Mesenchymal stem cell (in vitro differentiated cells and primary cell): Measurements from ENCODE around the gene HDLBP.

ENCODE experiments used
- DNase-seq: peaks from one replicate; pipeline ENCODE4 v3.0.0-alpha.2; 2013
- H2AFZ ChIP-seq: one replicate; pipeline ENCODE4 v1.6.1; 2013; ENCODE audit warnings: low read depth, mild to moderate bottlenecking, control low read depth, inconsistent platforms, low read length, moderate library complexity
- H2AK5ac ChIP-seq: 2 replicates; pipeline ENCODE4 v1.6.1; 2013; ENCODE audit warnings: low read length, moderate library complexity, mild to moderate bottlenecking, inconsistent platforms; ENCODE audit not compliant: severe bottlenecking
- H2BK120ac ChIP-seq: one replicate; pipeline ENCODE4 v1.6.1; 2013; ENCODE audit warnings: low read depth, mild to moderate bottlenecking, inconsistent platforms, low read length, moderate library complexity
- H2BK12ac ChIP-seq, 2 experiments: one replicate each; pipeline ENCODE4 v1.6.1; 2013; ENCODE audit warnings: inconsistent platforms in 2 of 2, low read length in 2 of 2, mild to moderate bottlenecking in 2 of 2, moderate library complexity in 2 of 2, control low read depth in 1 of 2
- H2BK15ac ChIP-seq: one replicate; pipeline ENCODE4 v1.6.1; 2013; ENCODE audit warnings: mild to moderate bottlenecking, low read depth, inconsistent platforms; ENCODE audit not compliant: poor library complexity, severe bottlenecking
- H2BK5ac ChIP-seq: 2 replicates; pipeline ENCODE4 v1.6.1; 2013; ENCODE audit warnings: low read depth, mild to moderate bottlenecking, low read length, control low read depth, inconsistent platforms; ENCODE audit not compliant: poor library complexity, severe bottlenecking
- H3K14ac ChIP-seq, 2 experiments: one replicate each; pipeline ENCODE4 v1.6.1; 2013; ENCODE audit warnings: inconsistent platforms in 2 of 2, low read length in 2 of 2, control low read depth in 1 of 2, mild to moderate bottlenecking in 1 of 2, moderate library complexity in 1 of 2
- H3K18ac ChIP-seq, 2 experiments: one replicate each; pipeline ENCODE4 v1.6.1; 2013; ENCODE audit warnings: inconsistent platforms in 2 of 2, low read length in 2 of 2, control low read depth in 1 of 2, low read depth in 1 of 2, mild to moderate bottlenecking in 1 of 2
- H3K23ac ChIP-seq, 2 experiments: one replicate each; pipeline ENCODE4 v1.6.1; 2013; ENCODE audit warnings: inconsistent platforms in 2 of 2, low read length in 2 of 2, mild to moderate bottlenecking in 2 of 2, moderate library complexity in 2 of 2, control low read depth in 1 of 2
- H3K27ac ChIP-seq: 2 replicates; pipeline ENCODE4 v1.5.1; 2013; ENCODE audit warnings: mild to moderate bottlenecking, moderate library complexity, low read length, control low read depth, inconsistent platforms; ENCODE audit not compliant: poor library complexity, severe bottlenecking
- H3K27me3 ChIP-seq, 2 experiments: 2 replicates each; pipeline versions ENCODE4 v1.6.1 to v1.7.0; 2013; ENCODE audit warnings: low read length in 2 of 2, mild to moderate bottlenecking in 2 of 2, moderate library complexity in 2 of 2, control low read depth in 1 of 2, inconsistent platforms in 1 of 2; ENCODE audit not compliant: control insufficient read depth in 1 of 2, insufficient read depth in 1 of 2
- H3K36me3 ChIP-seq, 2 experiments: 2 replicates each; pipeline versions ENCODE4 v1.6.1 to v1.7.0; 2013; ENCODE audit warnings: low read length in 2 of 2, control low read depth in 1 of 2, inconsistent platforms in 1 of 2, low read depth in 1 of 2, mild to moderate bottlenecking in 1 of 2; ENCODE audit not compliant: insufficient read depth in 2 of 2, control insufficient read depth in 1 of 2
- H3K4ac ChIP-seq, 2 experiments: one replicate each; pipeline ENCODE4 v1.6.1; 2013; ENCODE audit warnings: inconsistent platforms in 2 of 2, low read length in 2 of 2, mild to moderate bottlenecking in 2 of 2, moderate library complexity in 2 of 2, control low read depth in 1 of 2, low read depth in 1 of 2
- H3K4me1 ChIP-seq: 2 replicates; pipeline ENCODE4 v1.6.1; 2013; ENCODE audit warnings: low read depth, low read length, control low read depth; ENCODE audit not compliant: control insufficient read depth, insufficient read depth
- H3K4me2 ChIP-seq: 2 replicates; pipeline ENCODE4 v1.6.1; 2013; ENCODE audit warnings: low read length, mild to moderate bottlenecking, inconsistent platforms; ENCODE audit not compliant: poor library complexity, severe bottlenecking
- H3K4me3 ChIP-seq, 2 experiments: 2 replicates each; pipeline versions ENCODE4 v1.5.1 to v1.7.0; 2013; ENCODE audit warnings: low read length in 2 of 2, mild to moderate bottlenecking in 2 of 2, control low read depth in 1 of 2, low read depth in 1 of 2; ENCODE audit not compliant: insufficient read depth in 1 of 2
- H3K79me1 ChIP-seq: replicated peaks from 2 replicates; pipeline ENCODE4 v1.6.1; 2013; ENCODE audit warnings: mild to moderate bottlenecking, control low read depth, low read length, inconsistent platforms; ENCODE audit not compliant: poor library complexity, severe bottlenecking
- H3K9ac ChIP-seq: 2 replicates; pipeline ENCODE4 v1.7.0; 2013; ENCODE audit warnings: mild to moderate bottlenecking, low read length, moderate library complexity
- H3K9me3 ChIP-seq: 2 replicates; pipeline ENCODE4 v1.7.0; 2013; ENCODE audit warnings: mild to moderate bottlenecking, low read length; ENCODE audit not compliant: control insufficient read depth
- H4K8ac ChIP-seq: one replicate; pipeline ENCODE4 v1.6.1; 2013; ENCODE audit warnings: inconsistent platforms, mild to moderate bottlenecking, low read length, moderate library complexity
- H4K91ac ChIP-seq: one replicate; pipeline ENCODE4 v1.6.1; 2013; ENCODE audit warnings: mild to moderate bottlenecking, low read length, inconsistent platforms
- WGBS: methylation state at CpG from one replicate; pipeline ENCODE4 v1.1.7; 2013; ENCODE audit warnings: mixed read lengths; 5-methylcytosine and 5-hydroxymethylcytosine counted together

The HDLBP gene

GRCh38 chr2:241313543-241314095, 1.9 kb downstream of the HDLBP start:
- Histone ChIP-seq H2AFZ (no peak overlapping the region), H3K36me3 (peaks cover 0 to 11% of the 10 kb centered on the region in 2 experiments), H3K18ac (no peak overlapping the region), H2BK12ac (no peak overlapping the region), H3K4me2 (no peak overlapping the region), H2BK120ac (no peak overlapping the region), H3K4me1 (peaks cover 12% of the 10 kb centered on the region), H3K4me3 (peak overlapping the region in 1 of 2 experiments; percentile 91), H2AK5ac (peak overlapping the region; percentile 94), H3K79me1 (no peaks in the 10 kb centered on the region), H3K27me3 (no peaks in the 10 kb centered on the region), H3K4ac (no peak overlapping the region), H4K8ac (no peak overlapping the region), H2BK5ac (no peak overlapping the region), H3K9ac (peak overlapping the region; percentile 96), H3K14ac (no peak overlapping the region), H4K91ac (no peak overlapping the region), H2BK15ac (no peak overlapping the region), H3K23ac (peak overlapping the region in 1 of 2 experiments; percentile 80), H3K9me3 (no peaks in the 10 kb centered on the region), H3K27ac (no peak overlapping the region)
- 89% methylated on average over 8 of the region's 8 CpGs for WGBS
- no peak for DNase-seq

- Histone ChIP-seq H3K23ac (no peak overlapping the region), H3K9me3 (no peaks in the 10 kb centered on the region), H3K4me3 (peak overlapping the region in 1 of 2 experiments; percentile 21), H3K14ac (no peak overlapping the region), H3K36me3 (no peaks in the 10 kb centered on the region), H2BK15ac (no peak overlapping the region), H3K9ac (no peak overlapping the region), H2BK5ac (no peak overlapping the region), H3K4me2 (no peak overlapping the region), H2AFZ (no peak overlapping the region), H4K8ac (no peak overlapping the region), H3K18ac (no peak overlapping the region), H3K27me3 (no peaks in the 10 kb centered on the region), H4K91ac (no peak overlapping the region), H3K79me1 (no peaks in the 10 kb centered on the region), H2AK5ac (no peak overlapping the region), H3K27ac (no peak overlapping the region), H2BK12ac (no peak overlapping the region), H3K4ac (no peak overlapping the region), H3K4me1 (peaks cover 14% of the 10 kb centered on the region), H2BK120ac (no peak overlapping the region)
- DNase-seq: peak; percentile 59
- 69% methylated on average over 4 of the region's 4 CpGs for WGBS
These were observed 3.4 kb downstream of the HDLBP start for GRCh38 chr2:241312082-241312481.

- H3K27me3 ChIP-seq: no peaks in the 10 kb centered on the region
- no peak overlapping the region for H3K14ac ChIP-seq
- no peak overlapping the region for H3K18ac ChIP-seq
- no peak overlapping the region for H2AFZ ChIP-seq
- H3K23ac ChIP-seq: no peak overlapping the region
- H4K91ac ChIP-seq: no peak overlapping the region
- no peak overlapping the region for H2BK5ac ChIP-seq
- no peak overlapping the region for H3K27ac ChIP-seq
- H2BK120ac ChIP-seq: no peak overlapping the region
- H3K4me1 ChIP-seq: peaks cover 14% of the 10 kb centered on the region
- H3K36me3 ChIP-seq: no peaks in the 10 kb centered on the region
- no peaks in the 10 kb centered on the region for H3K79me1 ChIP-seq
- no peak overlapping the region for H3K4me3 ChIP-seq
- H4K8ac ChIP-seq: no peak overlapping the region
- no peak overlapping the region for H2AK5ac ChIP-seq
- no peak overlapping the region for H3K9ac ChIP-seq
- H2BK15ac ChIP-seq: no peak overlapping the region
- WGBS: 95% methylated on average over 13 of the region's 13 CpGs
- no peak overlapping the region for H2BK12ac ChIP-seq
- H3K4me2 ChIP-seq: no peak overlapping the region
- H3K9me3 ChIP-seq: no peaks in the 10 kb centered on the region
- no peak for DNase-seq
- H3K4ac ChIP-seq: no peak overlapping the region
These were observed 4.4 kb downstream of the HDLBP start for GRCh38 chr2:241310917-241311566.

- Histone ChIP-seq H2AFZ (no peak overlapping the region), H3K14ac (no peak overlapping the region), H3K4ac (no peak overlapping the region), H2BK5ac (no peak overlapping the region), H2BK15ac (no peak overlapping the region), H3K4me2 (no peak overlapping the region), H3K27me3 (no peaks in the 10 kb centered on the region), H3K36me3 (no peaks in the 10 kb centered on the region), H4K91ac (no peak overlapping the region), H3K9ac (peak overlapping the region; percentile 57), H3K27ac (peak overlapping the region; percentile 27), H3K18ac (no peak overlapping the region), H3K9me3 (no peaks in the 10 kb centered on the region), H3K79me1 (no peaks in the 10 kb centered on the region), H2BK12ac (no peak overlapping the region), H4K8ac (no peak overlapping the region), H2AK5ac (no peak overlapping the region), H2BK120ac (no peak overlapping the region), H3K23ac (no peak overlapping the region), H3K4me1 (peaks cover 17% of the 10 kb centered on the region), H3K4me3 (peak overlapping the region in 1 of 2 experiments; percentile 6)
- WGBS: 83% methylated on average over 1 of the region's 2 CpGs
- DNase-seq: peak; percentile 66
These were observed 5.8 kb downstream of the HDLBP start for GRCh38 chr2:241309684-241310117.
